AG20443 (cell line): ENCODE measurements around the gene ADIPOR1.
"Not testable (repeated sequence)": the region's sequence is repeated elsewhere in the genome, so short reads cannot be mapped to it uniquely, and the experiment has no call there.

Experiments
- DNase-seq: peaks from one replicate; pipeline ENCODE4 v3.0.0; 2012; ENCODE audit warnings: low spot score, mixed read lengths

ADIPOR1 gene

GRCh38 chr1:202938287-202938925 is 19.7 kb downstream of the ADIPOR1 start:
- DNase-seq, result no peak

GRCh38 chr1:202936409-202936808 is 21.7 kb downstream of the ADIPOR1 start:
- not testable (repeated sequence) for DNase-seq

- DNase-seq, result no peak
Observed at GRCh38 chr1:202935844-202936243, 22.3 kb downstream of the ADIPOR1 start.

GRCh38 chr1:202934755-202935154 is 23.4 kb downstream of the ADIPOR1 start:
- DNase-seq, result no peak

GRCh38 chr1:202932476-202932875 is 25.6 kb downstream of the ADIPOR1 start:
- no peak for DNase-seq

- DNase-seq, result peak; percentile 99
Observed at GRCh38 chr1:202926581-202927491, 31.3 kb downstream of the ADIPOR1 start, which contains the start of gene KLHL12. Gene KLHL12 (minus strand): TSS chr1:202927234. CDS start chr1:202925162, 2,072 bp downstream.

GRCh38 chr1:202923533-202923932 is 34.6 kb downstream of the ADIPOR1 start:
- DNase-seq, result no peak

- no peak for DNase-seq
Observed at GRCh38 chr1:202919615-202920014, 38.5 kb downstream of the ADIPOR1 start.

- no peak for DNase-seq
Observed at GRCh38 chr1:202915146-202915545, 43.0 kb downstream of the ADIPOR1 start.

- not testable (repeated sequence) for DNase-seq
Observed at GRCh38 chr1:202912476-202912875, 45.6 kb downstream of the ADIPOR1 start.

GRCh38 chr1:202909494-202909893 is 48.6 kb downstream of the ADIPOR1 start:
- DNase-seq, result no peak

GRCh38 chr1:202908998-202909397 is 49.1 kb downstream of the ADIPOR1 start:
- no peak for DNase-seq

- no peak for DNase-seq
Observed at GRCh38 chr1:202905331-202905730, 52.8 kb downstream of the ADIPOR1 start.

- not testable (repeated sequence) for DNase-seq
Observed at GRCh38 chr1:202903808-202904207, 54.3 kb downstream of the ADIPOR1 start.

- DNase-seq, result no peak
Observed at GRCh38 chr1:202901555-202901954, 56.6 kb downstream of the ADIPOR1 start.

GRCh38 chr1:202892501-202892900 is 65.6 kb downstream of the ADIPOR1 start:
- no peak for DNase-seq
